SW 1271 (cell line): ENCODE results near the gene EIF3B.
"Not testable (repeated sequence)": the region's sequence is repeated elsewhere in the genome, so short reads cannot be mapped to it uniquely, and the experiment has no call there.

Experiments used
- DNase-seq, 2 experiments: peaks; one replicate each; lab custom pipeline; 2025; lab: John Stamatoyannopoulos, UW

EIF3B gene

DNA sequence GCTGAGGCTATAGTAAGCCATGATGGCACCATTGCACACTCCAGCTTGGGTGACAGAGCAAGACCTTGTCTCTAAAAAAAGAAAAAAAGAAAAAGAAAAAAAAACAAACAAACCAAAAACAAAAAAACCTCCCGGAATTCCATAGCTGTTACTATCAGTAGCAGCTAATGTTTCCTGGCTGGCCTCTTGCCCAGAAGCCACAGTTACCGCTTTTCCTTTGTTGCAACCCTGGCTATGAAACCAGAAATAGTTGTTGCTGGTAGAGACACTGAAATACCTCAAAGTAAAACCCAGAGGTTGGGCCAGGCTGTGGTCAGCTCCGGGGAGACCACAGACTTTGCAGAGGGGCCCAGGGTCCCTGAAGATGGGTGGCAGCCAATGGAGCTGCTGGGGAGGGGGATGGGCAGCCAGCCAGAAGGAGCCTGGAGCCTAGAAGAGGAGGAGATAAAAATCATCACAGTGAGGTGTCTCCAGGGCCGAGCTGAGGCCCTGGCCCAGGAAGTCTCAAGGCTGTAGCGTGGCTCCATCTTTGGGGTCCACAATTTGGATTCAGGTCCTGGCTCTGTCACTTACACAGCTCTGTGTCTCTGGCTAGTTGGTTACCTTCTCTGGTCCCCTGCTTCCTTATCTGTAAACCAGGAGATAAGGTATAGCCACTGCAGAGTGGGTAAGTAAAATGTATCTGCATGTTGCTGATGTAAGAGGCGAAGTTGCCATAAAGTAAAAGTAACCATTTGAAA, 45.4 kb downstream of the EIF3B start:
- DNase-seq = peak; percentile 50 to 87

DNA sequence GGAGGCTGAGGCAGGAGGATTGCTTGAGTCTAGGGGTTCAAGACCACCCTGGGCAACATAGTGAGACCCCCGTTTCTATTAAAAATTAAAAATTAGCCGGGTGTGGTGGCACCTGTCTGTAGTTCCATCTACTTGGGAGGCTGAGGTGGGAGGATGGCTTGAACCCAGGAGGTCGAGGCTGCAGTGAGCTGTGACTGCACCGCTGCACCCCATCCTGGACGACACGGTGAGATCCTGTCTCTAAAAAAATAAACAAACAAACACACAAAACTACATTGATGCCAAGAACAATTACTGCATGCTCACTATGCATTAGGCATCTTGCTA, 48.0 kb downstream of the EIF3B start:
- no peak for DNase-seq

DNA sequence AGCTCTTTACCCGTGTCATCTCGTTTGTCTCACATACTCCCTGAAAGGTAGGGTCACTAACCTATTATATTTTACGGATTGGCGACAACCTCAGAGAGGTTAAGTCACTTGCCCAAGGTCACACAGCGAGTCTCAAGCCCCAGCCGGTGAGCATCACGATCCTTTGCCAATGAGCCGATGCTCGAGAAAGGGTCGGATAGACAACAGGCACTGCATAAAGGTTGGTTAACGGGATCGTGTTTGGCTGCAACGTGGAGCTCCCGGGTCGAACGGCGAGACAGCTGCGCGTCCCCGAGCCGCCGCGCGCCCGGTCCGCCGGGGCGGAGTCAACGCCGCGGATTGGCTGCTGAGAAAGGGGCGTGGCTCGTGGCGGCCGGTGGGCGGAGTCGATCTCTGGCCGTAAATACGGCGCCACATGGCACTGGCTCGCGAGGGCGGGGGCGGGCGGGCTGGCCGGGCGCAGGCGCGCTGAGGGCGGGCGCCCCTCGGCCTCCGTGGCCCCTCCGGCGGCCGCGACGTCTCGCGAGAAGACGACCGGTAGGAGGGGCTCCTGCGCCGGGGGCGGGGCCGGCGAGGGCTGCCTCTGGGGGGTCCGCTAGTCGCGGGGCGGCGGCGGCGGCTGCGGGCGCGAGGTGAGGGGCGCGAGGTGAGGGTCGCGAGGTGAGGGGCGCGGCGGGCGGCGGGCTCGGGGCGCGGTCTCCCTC, 48.5 kb downstream of the EIF3B start, which contains the start of gene CHST12:
TSS of gene CHST12 (plus strand) at position 598 of the 704 bp plus-strand sequence. CDS start 29,029 bp downstream, outside the sequence.
- peak; percentile 68 to 93 for DNase-seq

DNA sequence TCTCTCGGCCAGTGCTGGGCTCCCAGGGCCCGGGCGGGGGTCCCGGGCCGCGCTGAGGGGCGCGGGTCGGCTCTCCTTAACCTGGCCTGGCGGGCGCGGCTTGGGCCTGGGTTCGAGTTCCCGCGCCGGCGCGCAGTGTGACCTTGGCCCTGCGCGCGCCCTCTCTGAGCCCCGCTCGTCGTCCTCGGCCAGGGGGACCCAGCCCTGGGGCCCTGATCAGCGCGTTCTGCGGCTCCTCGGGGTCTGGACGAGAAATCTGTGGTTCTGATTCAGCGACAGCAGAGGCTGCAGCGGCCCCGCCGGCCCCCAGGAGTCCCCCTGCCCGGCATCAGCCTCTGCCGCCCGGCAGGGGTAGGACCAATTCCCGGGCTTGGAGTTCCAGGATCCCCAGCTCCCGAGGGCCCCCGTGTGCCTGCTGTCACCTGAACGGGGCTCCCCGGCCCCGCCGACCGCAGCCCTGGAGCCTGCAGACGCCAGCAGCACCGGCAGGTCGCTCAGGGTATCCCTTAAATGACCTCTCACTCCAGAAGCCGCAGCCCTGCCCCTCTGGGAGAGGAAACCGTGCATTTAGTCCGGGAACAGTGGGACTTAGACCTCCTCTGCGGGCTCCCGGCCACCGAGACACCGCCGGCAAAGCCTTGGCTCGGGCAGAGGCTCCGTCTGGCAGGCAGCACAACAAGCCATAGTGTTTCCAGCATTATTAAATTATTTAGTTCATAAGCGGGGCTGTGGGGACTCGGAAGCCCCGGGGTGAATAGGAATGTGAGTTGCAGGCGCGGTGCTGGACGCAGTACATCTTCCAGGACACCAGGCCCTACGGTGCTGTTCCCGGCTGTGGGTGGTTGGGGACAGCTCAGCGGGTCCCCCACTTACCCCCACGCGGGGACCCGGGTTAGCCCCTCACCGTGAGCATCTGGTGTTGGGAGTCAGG, 49.4 kb downstream of the EIF3B start:
- DNase-seq = peak in 1 of 2 experiments; percentile 29

DNA sequence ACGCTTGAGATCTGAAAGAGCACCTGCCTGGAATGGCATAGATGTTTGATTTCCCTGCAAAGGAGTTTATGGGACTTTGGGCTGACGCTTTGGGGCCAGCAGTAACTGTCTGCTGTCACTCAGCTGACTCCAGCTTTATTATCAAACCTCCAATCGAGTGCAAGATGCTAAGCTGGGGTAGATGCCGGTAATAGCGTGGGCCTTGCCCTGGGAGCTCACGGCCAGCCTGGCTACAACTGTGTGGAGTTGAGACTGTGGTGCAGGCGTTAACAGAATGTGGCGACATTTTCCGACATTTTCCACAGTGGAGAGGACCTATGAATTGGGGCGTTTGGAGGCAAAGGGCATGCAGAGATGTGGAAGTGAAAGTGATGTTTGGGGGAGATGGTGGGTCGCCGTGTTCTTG, 50.1 kb downstream of the EIF3B start:
- DNase-seq = no peak

DNA sequence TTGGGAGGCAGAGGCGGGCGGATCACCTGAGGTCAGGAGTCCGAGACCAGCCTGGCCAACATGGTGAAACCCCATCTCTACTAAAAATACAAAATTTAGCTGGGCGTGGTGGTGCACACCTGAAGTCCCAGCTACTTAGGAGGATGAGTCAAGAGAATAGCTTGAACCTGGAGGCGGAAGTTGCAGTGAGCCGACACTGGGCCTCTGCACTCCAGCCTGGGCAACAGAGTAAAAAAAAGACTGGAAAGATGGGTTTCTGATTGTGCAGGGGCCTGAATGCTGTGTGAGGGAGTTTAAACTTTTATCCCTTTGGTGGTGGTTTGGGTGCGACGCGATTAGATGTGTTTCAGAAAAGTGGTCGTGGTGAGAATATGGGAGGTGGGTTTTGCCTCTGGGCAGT, 50.6 kb downstream of the EIF3B start:
- DNase-seq = no peak

DNA sequence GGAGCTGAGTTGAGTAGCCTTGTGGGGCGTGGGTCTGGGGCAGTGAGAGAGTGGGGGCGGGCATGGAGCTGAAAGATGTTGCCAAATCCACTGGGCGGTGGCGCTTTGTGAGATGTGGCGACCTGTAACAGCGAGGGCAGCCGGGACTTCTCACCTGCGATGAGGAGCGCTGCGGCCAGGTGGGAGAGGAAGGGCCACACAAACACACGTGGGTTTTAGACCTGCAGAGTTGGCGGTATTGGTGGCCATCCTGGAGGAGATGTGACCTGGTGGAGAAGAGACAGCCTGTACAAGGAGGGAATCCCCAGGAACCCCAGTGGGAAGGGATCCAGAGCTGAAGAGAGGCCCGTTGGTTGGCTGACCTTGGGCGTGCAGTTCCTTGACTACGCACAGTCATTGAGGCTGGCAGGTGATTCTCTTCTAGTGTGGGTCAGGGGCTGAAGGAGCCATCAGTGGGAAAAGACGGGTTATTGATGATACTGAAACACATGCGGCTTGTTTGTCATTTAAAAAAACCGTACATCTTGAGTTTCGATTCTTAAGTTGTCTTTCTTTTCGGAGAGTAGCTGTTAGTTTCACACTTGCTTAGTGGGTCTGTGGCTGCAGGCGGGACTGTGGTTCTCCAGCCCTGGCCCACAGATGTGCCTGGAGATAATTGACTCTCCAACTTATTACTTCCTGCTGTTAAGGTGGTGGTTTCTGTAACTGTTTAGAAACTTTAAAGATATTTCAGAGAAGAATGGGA, 51.1 kb downstream of the EIF3B start:
- DNase-seq = no peak

DNA sequence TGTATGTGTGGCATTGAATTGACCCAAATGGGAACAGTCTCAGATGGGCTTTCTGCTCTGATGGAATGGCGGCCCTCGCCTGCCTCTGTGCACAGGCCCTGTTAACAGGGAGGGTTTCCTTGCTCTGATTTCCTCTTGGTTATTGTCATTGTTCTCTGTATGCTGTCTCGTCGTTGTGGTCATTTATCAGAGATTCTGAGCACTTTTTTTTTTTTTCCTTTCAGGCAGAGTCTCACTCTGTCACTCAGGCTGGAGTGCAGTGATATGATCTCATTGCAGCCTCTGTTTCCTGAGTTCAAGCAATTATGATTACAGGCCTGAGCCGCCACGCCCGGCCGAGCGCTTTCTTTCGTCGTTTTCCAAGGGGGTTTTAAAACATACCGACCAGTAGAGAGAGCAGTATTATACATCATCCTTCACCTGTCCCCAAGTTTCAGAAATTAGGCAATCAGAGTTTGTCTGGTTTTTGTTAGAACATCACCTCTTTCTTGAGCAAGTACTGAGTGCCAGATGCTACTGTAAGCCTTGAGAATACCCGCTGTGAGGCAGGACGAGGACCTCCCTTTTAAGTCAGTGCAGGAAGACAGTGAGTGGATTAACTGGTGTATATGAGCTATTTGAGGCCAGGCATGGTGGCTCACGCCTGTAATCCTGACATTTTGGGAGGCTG, 55.3 kb downstream of the EIF3B start:
- no peak for DNase-seq

DNA sequence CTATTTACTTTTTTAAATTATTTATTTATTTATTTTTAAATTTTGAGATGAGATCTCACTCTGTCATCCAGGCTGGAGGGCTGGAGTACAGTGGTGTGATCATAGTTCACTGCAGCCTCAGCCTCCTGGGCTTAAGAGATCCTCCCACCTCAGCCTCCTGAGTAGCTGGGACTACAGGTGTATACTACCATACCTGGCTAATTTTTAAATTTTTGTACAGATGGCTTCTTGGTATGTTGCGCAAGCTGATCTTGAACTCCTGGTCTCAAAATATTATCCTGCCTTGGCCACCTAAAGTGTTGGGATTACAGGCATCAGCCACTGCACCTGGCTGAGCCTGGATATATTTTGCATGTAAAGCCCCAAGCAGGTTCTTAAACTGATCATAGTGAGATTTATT, 56.4 kb downstream of the EIF3B start:
- DNase-seq = no peak

DNA sequence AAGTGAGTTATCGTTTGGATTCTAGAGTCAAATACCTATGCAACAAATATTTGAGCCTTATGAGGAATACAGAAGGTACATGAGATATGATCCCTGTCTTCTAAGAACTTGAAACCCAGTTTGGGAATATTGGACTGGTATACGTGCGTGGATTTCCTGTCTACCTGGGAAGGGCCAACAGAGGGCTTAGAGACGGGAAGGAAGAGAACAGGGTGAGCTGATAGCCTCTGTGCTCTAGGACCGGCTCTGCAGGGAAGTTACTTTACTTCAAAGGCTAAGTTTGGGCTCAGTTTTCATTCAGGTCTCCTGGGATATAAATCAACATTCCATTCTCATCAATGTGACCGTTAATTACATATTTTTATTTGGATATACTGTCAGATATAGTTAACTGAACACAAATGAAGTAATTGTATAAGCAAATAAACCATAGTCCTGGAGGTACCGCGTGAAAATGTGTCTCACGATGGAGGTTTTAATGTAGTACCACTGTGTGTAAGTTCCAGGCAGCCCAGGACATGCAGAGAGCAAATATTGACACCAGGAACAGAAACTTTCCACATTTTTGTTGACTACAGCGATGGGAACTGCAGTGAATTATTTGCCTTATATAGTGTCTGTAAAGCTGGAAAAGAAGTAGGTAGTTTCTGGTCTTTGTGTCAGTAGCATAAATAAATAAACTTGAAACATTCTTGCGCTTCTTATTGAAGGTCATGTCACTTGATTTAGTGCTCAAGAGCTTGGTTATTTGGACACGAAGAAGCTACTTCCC, 57.4 kb downstream of the EIF3B start:
- DNase-seq = no peak

DNA sequence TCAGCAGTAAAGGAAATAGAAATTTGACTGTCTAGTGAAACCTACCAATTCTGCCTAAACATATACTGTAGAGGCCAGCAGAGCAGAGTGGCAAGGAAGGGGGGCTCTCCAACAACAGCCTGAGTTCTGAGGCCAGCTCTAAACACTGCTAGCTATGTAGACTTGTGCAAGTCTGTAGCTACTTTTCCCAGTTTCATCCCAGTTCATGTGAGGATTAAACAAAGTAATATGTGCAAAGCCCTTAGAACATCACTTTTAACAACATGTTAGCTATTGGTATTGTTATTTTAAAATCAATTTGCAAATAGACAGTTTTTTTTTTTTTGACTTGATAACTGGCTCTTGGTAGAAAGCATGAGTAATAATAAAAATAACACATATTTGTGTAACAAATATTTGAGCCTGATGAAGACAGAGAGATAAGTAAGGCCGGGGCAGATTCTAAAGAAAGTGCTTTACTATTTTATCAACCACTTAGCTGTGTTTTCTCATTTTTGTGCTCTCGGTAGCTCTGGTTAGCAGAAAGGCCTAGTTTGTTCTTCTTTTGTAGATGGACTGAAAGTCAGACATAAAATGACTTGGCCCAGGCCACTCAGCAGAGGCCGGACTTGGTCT, 58.1 kb downstream of the EIF3B start:
- DNase-seq = no peak

DNA sequence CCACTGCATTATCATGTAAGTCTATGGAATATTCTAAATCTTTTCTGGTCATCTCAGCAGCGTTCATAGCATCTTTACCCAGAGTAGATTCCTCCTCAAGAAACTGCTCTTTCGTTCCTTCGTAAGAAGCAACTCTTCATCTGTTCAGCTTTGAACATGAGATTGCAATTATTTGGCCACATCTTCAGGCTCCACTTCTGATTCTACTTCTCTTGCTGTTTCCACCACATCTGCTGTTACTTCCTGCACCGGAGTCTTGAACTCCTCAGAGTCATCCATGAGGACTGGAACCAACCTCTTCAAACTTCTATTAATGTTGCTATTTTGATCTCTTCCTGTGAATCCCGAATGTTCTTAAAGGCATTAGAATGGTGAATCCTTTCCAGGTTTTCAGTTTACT, 61.4 kb downstream of the EIF3B start:
- no peak for DNase-seq

DNA sequence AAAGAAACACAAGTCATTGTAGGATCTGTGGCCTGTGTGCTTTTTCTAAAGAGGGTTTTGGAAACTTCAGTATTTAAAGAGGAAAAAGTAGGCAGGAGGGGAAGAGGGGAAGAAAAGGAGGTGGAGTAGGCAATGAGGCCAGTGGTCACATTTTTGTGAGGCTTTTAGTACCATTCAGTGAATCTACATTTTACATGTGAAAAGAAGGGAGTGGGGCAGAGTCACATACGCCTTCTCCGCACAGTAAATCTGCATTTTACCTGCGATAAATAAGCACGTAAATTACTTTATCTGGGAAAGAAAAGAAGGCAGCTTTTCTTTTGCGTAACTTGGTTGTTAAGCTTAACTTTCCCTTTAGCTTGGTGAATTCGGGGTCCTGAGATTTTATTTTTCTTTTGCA, 62.0 kb downstream of the EIF3B start:
- no peak for DNase-seq

DNA sequence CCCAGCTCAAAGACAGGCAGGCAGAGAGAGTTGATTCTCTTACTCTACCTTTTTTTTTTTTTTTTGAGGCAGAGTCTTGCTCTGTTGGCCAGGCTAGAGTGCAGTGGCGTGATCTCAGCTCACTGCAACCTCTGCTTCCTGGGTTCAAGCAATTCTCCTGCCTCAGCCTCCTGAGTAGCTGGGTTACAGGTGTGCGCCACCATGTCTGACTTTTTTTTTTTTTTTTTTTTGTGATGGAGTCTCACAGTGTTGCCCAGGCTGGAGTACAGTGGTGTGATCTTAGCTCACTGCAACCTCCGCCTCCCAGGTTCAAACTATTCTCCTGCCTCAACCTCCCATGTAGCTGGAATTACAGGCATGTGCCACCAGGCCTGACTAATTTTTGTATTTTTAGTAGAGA, 62.6 kb downstream of the EIF3B start:
- DNase-seq = not testable (repeated sequence)

DNA sequence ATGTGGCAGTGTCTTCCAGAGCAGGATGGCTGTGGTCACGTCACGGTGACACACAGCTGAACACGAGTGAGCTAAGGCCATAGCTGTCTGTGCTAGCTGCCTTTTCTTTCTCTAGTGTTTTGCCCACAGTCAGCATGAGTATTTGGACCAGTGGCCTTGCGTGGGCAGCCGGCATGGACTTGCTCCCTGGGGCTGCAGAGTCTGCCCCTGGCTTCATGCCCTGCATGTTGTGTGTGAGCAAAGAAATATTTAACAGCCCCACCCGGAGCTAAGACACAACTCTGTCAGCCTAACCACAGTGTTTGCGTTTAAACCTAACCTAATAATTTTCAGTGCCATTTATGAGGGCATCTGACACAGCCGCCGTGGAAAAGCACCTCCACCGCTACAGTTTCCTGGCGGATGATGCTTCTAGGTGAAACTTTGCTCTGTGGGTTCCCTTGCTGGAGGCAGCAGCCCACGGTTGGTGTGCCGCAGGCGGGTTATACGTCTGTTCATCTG, 63.4 kb downstream of the EIF3B start:
- DNase-seq = no peak

DNA sequence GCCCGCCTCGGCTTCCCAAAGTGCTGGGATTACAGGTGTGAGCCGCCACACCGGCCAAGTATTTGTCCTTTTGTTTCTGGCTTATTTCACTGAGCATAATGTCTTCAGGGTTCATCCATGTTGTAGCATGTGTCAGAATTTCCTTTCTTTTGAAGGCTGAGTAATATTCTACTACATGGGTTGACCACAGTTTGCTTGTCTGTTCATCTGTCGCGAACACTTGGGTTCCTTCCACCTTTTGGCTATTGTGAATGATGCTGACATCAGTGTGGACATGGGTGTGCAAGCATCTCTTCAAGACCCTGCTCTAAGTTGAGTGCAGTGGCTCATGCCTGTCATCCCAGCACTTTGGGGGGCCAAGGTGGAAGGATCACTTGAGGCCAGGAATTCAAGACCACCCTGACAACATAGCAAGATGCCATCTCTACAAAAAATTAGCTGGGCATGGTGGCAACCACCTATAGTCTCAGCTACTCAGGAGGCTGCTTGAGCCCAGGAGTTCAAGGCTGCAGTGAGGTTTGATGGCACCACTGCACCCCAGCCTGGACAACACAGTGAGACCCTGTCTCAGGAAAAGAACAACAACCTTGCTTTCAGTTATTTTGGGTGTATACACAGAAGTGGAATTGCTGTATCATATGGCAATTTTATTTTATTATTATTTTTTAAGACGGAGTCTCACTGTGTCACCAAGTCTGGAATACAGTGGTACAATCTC, 65.7 kb downstream of the EIF3B start:
- no peak for DNase-seq

DNA sequence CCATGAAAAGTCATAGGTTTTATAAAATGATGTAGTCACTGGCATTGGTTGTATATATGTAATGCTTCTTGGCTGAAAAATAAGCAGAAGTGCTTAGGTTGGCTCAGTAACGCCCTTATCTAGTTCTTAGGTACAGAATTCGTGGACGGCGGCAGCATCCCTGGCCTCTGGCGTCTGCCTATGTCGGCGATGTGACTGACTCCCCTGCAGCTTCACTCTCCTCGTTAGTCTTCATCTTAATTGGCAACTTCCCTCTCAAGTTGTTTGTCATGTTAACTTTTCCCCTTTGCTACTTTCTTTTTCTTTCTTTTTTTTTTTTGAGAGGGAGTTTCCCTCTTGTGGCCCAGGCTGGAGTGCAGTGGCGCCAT, 67.3 kb downstream of the EIF3B start:
- DNase-seq = no peak

DNA sequence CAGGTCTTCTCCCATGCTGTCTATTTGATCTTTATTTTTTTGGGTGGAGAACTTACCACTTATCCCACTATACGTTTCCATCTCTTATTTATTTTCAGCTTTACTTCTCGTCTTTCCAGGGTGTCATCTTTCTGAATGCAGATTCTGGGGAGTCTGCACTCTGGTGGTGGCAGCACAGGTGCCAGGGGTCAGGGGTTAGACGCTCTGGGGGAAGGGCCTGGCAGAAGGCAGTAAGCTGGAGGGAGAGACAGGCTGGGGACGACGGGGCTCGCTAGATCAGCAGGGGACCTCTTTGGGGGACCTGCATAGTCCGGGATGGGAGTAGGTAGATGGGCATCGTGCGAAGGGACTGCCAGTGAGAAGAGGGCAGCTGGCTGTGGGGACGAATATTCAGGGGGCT, 71.1 kb downstream of the EIF3B start:
- DNase-seq = no peak
